B cell (primary cell): ENCODE measurements around the gene ANKRD52. TPM values are rescaled to one million over a fixed set of nuclear protein-coding genes. Genes with fewer than 3 reads are reported as not detected.

Source experiments
- ATAC-seq: fragments of 200-7000 bp; cut with Tn5 transposase; one replicate; pipeline ENCODE4 v1.10.0; 2021; ENCODE audit warnings: low read depth, mild to moderate bottlenecking, moderate number of reproducible peaks, moderate library complexity
- CTCF ChIA-PET: fragments of 350-600 bp; sonication (Branson Sonifier 250); formaldehyde crosslinking; loops from one replicate; lab custom pipeline; 2021; ENCODE audit warnings: antibody characterized with exemption, inconsistent platforms; lab: Charles Lee
- POLR2A ChIA-PET: fragments of 350-600 bp; sonication (Branson Sonifier 250); formaldehyde crosslinking; loops from one replicate; lab custom pipeline; 2021; ENCODE audit warnings: antibody characterized with exemption; lab: Charles Lee
- DNase-seq: peaks from one replicate; pipeline ENCODE4 v3.0.0; 2013
- H2AFZ ChIP-seq: 2 replicates; pipeline ENCODE4 v1.6.1; 2012; ENCODE audit warnings: mild to moderate bottlenecking, low read depth, low read length; ENCODE audit not compliant: insufficient read depth, poor library complexity, severe bottlenecking
- H3K27ac ChIP-seq, 2 donors: 1 replicate in 1 of 2; 2 replicates in 1 of 2; pipeline ENCODE4 v1.5.1; 2012 to 2013; ENCODE audit warnings: low read length in 2 of 2, mild to moderate bottlenecking in 2 of 2, moderate library complexity in 1 of 2
- H3K27me3 ChIP-seq, 4 experiments: fragments of 200-600 bp in 1 of 4; sonication (generic) in 1 of 4; replicated peaks in 1 of 4; 1 replicate in 2 of 4; 2 replicates in 2 of 4; pipeline versions ENCODE4 v1.6.1 to v1.7.0; 2013 to 2016; ENCODE audit warnings: low read length in 3 of 4, mild to moderate bottlenecking in 2 of 4, mixed read lengths in 1 of 4, moderate library complexity in 1 of 4; ENCODE audit not compliant: insufficient read depth in 4 of 4, control insufficient read depth in 3 of 4; ENCODE audit errors: control extremely low read depth in 1 of 4
- H3K36me3 ChIP-seq, 2 experiments: replicated peaks in 1 of 2; 1 replicate in 1 of 2; 2 replicates in 1 of 2; pipeline versions ENCODE4 v1.6.1 to v1.7.1; 2013; ENCODE audit warnings: low read length in 1 of 2; ENCODE audit not compliant: insufficient read depth in 2 of 2, control insufficient read depth in 1 of 2; ENCODE audit errors: control extremely low read depth in 1 of 2, extremely low read depth in 1 of 2
- H3K4me1 ChIP-seq, 2 donors: fragments of 200-600 bp in 1 of 2; sonication (generic) in 1 of 2; 1 replicate in 1 of 2; 2 replicates in 1 of 2; pipeline versions ENCODE4 v1.5.1 to v1.6.1; 2013 to 2017; ENCODE audit warnings: low read length in 2 of 2; ENCODE audit not compliant: control insufficient read depth in 2 of 2, insufficient read depth in 2 of 2
- H3K4me2 ChIP-seq: replicated peaks from 2 replicates; pipeline ENCODE3; 2012; ENCODE audit warnings: mild to moderate bottlenecking, low read depth, low read length; ENCODE audit not compliant: poor library complexity, severe bottlenecking
- H3K4me3 ChIP-seq, 5 experiments: fragments of 200-600 bp in 1 of 5; sonication (generic) in 1 of 5; 1 replicate in 3 of 5; 2 replicates in 2 of 5; pipeline versions ENCODE4 v1.5.1 to v1.7.0; 2011 to 2016; ENCODE audit warnings: low read length in 4 of 5, mild to moderate bottlenecking in 4 of 5, low read depth in 2 of 5, control low read depth in 1 of 5, moderate library complexity in 1 of 5; ENCODE audit not compliant: insufficient read depth in 1 of 5; ENCODE audit errors: control extremely low read depth in 1 of 5, extremely low read depth in 1 of 5
- H3K79me2 ChIP-seq: fragments of 200-600 bp; sonication (generic); one replicate; pipeline ENCODE4 v1.6.0; 2016; ENCODE audit warnings: low read length; ENCODE audit not compliant: control insufficient read depth, insufficient read depth
- H3K9ac ChIP-seq: fragments of 200-600 bp; sonication (generic); 2 replicates; pipeline ENCODE4 v1.6.1; 2017; ENCODE audit warnings: mild to moderate bottlenecking, low read length, moderate library complexity
- H3K9me3 ChIP-seq, 3 donors: one replicate each; pipeline versions ENCODE4 v1.6.1 to v1.7.1; 2013; ENCODE audit warnings: low read length in 2 of 3; ENCODE audit not compliant: control insufficient read depth in 2 of 3, insufficient read depth in 1 of 3; ENCODE audit errors: control extremely low read depth in 1 of 3
- H4K20me1 ChIP-seq: 2 replicates; pipeline ENCODE4 v1.6.0; 2012; ENCODE audit warnings: mild to moderate bottlenecking, low read length; ENCODE audit not compliant: insufficient read depth, control insufficient read depth, poor library complexity, severe bottlenecking
- H3K27ac Mint-ChIP-seq: one replicate; pipeline ENCODE4 v1.8.0; 2021; ENCODE audit warnings: mixed read lengths
- H3K27me3 Mint-ChIP-seq: one replicate; pipeline ENCODE4 v1.8.0; 2021; ENCODE audit warnings: mixed read lengths
- H3K4me1 Mint-ChIP-seq: one replicate; pipeline ENCODE4 v1.8.0; 2021; ENCODE audit warnings: mixed read lengths
- H3K4me3 Mint-ChIP-seq: one replicate; pipeline ENCODE4 v1.8.0; 2021; ENCODE audit warnings: mixed read lengths
- H3K9me3 Mint-ChIP-seq: one replicate; pipeline ENCODE4 v1.8.0; 2022; ENCODE audit warnings: mixed read lengths; ENCODE audit not compliant: insufficient read depth
- CTCF ChIP-seq: fragments of 200-600 bp; IDR thresholded peaks from one replicate; pipeline ENCODE4 v1.8.0; 2022; ENCODE audit warnings: antibody characterized with exemption, mild to moderate bottlenecking
- EZH2 ChIP-seq: IDR thresholded peaks from 2 replicates; pipeline ENCODE4 v1.6.1; 2012; ENCODE audit warnings: borderline replicate concordance, low read depth, mild to moderate bottlenecking, moderate library complexity, low read length; ENCODE audit not compliant: insufficient read depth, poor library complexity, severe bottlenecking
- WGBS: methylation state at CpG from one replicate; pipeline ENCODE4 v1.1.5; 2013; ENCODE audit warnings: missing lambda C conversion rate; ENCODE audit not compliant: insufficient coverage; 5-methylcytosine and 5-hydroxymethylcytosine counted together
- intact Hi-C: fragments of 100-400 bp; cut with micrococcal nuclease; formaldehyde crosslinking; loops from one replicate; pipeline ENCODE4 v1.10.0; 2022
- polyA plus RNA-seq: library from polyadenylated mRNA; depleted of rRNA; stranded (reverse); fragments of >200 nt; gene quantifications from 2 replicates; pipeline ENCODE4 v1.2.3, GENCODE V29; 2012
- total RNA-seq, 2 donors: library from RNA; stranded (reverse); fragments of 120-200 nt in 1 of 2; gene quantifications; 1 replicate in 1 of 2; 2 replicates in 1 of 2; pipeline versions ENCODE4 v1.2.3 to v1.2.4, GENCODE V29; 2013 to 2022

ANKRD52 gene
- total and polyA plus RNA-seq, 2 donors (not counting 1 experiment from before 2014, with no cell fraction given): 17.9 to 46.5 TPM

- H3K27ac ChIP-seq: peak overlapping the region; percentile 54 to 65
- ChIA-PET POLR2A (interaction anchor here (0.5 to 4.9 kb wide), 8 partner anchors 11 to 202 kb away, joined by 3 to 65 read pairs (median 6); partner anchors contain the start of genes COQ10A, RNF41 and SMARCC2), CTCF (interaction anchor here (0.7 to 7.6 kb wide), 18 partner anchors 9 to 491 kb away, joined by 3 to 126 read pairs (median 4); partner anchors contain the start of genes ANKRD52, ESYT1, MYL6 and NABP2)
- peak overlapping the region; percentile 27 for H3K4me2 ChIP-seq
- H3K4me1 ChIP-seq: peaks cover 9 to 18% of the 10 kb centered on the region in 2 donors
- H3K9me3 ChIP-seq: no peaks in the 10 kb centered on the region
- peaks cover 24% of the 10 kb centered on the region for H3K79me2 ChIP-seq
- H3K27me3 Mint-ChIP-seq: no peaks in the 10 kb centered on the region
- peak overlapping the region; percentile 89 for H3K27ac Mint-ChIP-seq
- ATAC-seq: peak; percentile 90
- H2AFZ ChIP-seq: no peak overlapping the region
- peak overlapping the region; percentile 47 for H3K4me3 Mint-ChIP-seq
- H3K4me1 Mint-ChIP-seq: peaks cover 44% of the 10 kb centered on the region
- no peaks in the 10 kb centered on the region for H3K9me3 Mint-ChIP-seq
- peak; percentile 86 for DNase-seq
- 25% methylated on average over 6 of the region's 6 CpGs for WGBS
- no peak overlapping the region for H3K9ac ChIP-seq
- H4K20me1 ChIP-seq: peaks cover 6% of the 10 kb centered on the region
- TF ChIP-seq EZH2 (no peak), CTCF (no peak)
- no peaks in the 10 kb centered on the region for H3K27me3 ChIP-seq
- H3K36me3 ChIP-seq: peaks cover 5 to 72% of the 10 kb centered on the region in 2 experiments
- no peak overlapping the region for H3K4me3 ChIP-seq
- intact Hi-C loops: loop anchor here (1.0 to 5.0 kb wide), 4 partner anchors 13 to 259 kb away; partner anchors contain the start of genes ANKRD52, RNF41 and SPRYD4
Measured at GRCh38 chr12:56208006-56208405, 50.2 kb downstream of the ANKRD52 start.
